HG03378 (cell line): Measurements from ENCODE around the gene LPXN.

Experiments used
- ATAC-seq: cut with Tn5 transposase; IDR thresholded peaks from one replicate; pipeline ENCODE4 v1.9.1; 2021; ENCODE audit warnings: mild to moderate bottlenecking, moderate library complexity; ENCODE audit not compliant: unreplicated experiment

The LPXN gene

DNA sequence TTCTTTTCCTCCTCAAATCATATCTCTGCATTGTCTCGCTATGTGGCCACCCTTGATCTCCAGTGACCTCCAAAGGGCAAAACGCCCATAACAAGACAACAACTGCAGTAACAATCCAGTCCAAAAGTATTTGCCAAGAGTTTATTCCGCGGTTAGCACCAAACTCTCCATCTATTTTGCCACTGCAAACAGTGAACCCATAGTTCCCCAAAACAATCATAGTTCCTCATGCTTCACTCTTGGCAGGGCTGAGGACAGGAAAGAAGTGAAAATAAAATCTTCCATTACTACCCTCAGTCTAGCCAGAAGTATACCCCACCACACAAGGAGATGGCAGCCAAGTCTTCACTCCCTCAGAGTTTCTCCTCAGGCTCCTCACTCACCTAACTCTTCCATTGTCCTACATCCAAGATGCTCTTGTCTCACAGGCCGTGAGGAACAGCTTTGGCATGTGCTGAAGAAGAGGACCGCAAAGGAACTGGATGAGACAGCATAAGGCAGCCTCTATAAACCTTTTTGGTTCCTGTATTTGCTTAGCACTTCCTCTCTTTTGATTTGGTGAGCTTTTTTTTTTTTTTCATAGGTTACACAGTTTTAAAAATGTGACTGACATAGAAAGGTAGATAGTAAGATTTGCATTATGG, at the start of gene LPXN:
LPXN (minus strand) TSS at position 480 of the 644 bp plus-strand sequence; CDS start at position 396, 84 bp downstream.
- peak; percentile 5 for ATAC-seq

GRCh38 chr11:58625086-58625485, 49.4 kb upstream of the LPXN start:
- no peak for ATAC-seq

DNA sequence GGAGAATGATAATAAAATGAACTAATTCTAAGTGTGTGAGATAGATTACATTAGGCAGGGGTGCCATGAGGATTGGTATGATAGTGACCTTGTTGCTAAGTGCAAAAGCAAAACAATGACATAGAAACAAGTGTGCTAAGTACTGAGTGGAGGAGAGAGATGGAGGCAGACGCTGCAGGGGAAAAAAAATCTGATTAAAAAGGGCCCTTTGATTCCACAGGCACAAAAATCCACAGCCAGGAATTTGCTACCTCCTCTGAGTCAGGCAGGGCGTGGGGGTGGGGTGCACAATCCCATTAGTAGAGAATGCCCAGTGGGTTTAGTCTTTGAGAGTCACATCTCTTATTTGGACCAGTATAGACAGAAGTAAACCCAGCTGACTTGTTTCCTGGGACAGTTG, 46.7 kb upstream of the LPXN start, which contains the start of gene CNTF:
CNTF (plus strand) TSS at position 322 of the 400 bp plus-strand sequence. CDS start 88 bp downstream, outside the sequence.
- no peak for ATAC-seq

- ATAC-seq: no peak
These were observed 46.1 kb upstream of the LPXN start for GRCh38 chr11:58621586-58622262.

DNA sequence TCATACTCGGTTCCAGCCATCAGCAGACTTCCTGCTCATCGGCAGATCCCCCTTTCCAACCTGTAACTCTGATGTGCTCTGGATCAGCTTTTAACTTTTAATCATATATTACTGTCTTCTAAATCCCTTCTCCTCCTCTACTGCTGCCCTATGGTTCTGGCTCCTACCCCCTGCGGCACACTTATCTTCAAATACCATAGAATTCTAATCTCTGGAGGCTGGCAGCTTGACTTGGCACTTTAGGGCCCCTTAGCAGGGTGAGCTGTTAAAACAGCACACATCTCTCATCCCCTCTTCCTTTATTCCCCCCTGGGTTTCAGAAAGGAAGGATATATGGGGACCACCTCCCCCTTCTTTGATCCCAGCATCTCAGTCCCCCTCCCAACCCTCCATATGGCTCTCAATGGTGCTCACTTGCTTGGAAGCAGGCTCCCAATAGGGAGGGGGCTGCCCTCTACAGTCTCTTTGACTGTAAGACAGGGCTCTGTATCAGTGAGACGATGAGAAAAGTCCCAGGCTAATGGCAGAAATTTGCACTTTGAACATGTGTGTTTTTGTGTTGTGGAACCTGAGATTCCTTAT, 42.4 kb upstream of the LPXN start:
- ATAC-seq: no peak

- no peak for ATAC-seq
These were observed 40.9 kb upstream of the LPXN start for GRCh38 chr11:58616594-58616993.

DNA sequence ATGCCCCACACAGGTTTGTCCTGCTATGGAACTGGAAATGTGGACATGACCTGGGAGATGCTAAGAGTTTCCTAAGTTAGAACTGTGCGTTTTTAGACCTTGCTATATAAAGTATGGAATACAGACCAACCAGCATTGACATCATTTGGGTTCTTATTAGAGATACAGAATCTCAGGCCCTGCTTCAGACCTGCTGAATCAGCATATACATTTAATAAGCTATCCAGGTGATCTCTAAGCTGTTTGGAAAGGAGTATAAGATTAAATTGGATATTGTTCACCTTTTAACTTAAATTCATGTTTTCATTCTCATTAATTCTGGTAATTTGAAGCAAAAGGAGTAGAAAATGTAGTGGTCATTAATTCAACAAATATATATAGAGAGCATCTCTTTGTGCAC, 39.9 kb upstream of the LPXN start:
- no peak for ATAC-seq

- ATAC-seq: no peak
These were observed 37.6 kb upstream of the LPXN start for GRCh38 chr11:58613228-58613627.

- ATAC-seq: no peak
These were observed 34.1 kb upstream of the LPXN start for GRCh38 chr11:58609723-58610122.

DNA sequence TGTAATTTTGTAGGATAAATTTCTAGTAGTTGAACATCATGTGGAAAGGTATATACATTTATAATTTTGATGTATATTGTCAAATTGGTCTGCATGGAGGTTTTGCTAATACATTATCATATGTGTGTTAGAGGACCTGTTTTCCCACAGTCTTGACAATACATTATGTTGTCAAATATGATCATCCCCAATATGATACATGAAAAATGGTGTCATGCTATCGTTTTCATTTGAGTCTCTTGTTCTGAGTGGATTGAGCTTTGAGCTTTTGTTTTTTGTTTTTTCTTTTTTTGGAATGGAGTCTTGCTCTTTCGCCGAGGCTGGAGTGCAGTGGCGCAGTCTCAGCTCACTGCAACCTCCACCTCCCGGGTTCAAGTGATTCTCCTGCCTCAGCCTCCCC, 32.7 kb upstream of the LPXN start:
- no peak for ATAC-seq

GRCh38 chr11:58606930-58607714, 31.5 kb upstream of the LPXN start:
- ATAC-seq: no peak

GRCh38 chr11:58600510-58600909, 24.9 kb upstream of the LPXN start:
- ATAC-seq: no peak

DNA sequence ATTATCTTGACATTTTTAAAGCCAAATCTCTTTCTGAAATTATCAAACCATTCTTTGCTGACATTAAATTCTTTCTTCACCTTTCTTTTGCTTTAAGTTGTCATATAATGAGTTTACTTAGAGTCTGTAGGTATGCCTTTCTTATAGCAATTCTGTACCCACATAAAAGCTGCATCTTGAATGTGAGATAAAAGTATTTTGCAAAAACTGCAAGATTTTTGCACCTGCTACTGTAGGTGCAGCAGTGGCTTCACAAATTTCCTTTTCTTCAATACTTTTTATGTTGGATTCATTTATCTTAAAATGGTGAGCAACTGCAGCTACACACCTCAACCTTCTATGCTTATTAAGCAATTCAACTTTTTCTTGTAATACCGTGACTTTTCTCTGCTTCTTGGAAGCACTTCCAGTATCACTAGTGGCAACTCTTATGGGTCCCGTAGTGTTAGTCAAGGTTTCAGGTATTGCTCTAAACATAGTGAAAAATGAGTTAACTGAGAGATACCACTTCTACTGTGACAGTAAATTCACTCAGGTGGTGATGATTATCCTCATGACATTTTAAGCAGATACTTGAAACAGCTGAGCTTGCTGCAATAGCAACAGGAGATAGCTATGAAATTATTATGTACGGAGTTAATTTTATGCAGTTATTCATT, 22.0 kb upstream of the LPXN start:
- ATAC-seq: no peak

- ATAC-seq: no peak
These were observed 21.0 kb upstream of the LPXN start for GRCh38 chr11:58596621-58597020.

DNA sequence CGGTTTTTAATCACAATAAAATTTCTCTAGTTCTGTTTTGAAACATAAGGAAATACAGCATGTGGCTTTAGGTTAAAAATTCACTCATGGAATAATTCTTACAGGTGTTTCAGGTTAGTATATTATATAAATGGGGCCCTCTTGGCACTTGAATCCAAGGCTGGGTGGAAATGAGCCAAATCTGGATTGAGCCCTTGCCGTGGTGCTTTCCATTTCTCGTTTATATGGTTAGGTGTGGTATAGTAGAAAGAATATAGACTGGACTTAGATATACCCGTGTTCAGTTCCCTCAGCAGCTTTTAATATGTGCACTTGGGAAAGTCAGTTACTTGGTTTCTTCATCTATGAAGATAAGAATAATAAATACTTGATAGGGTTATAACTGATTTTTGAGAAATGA, 19.2 kb upstream of the LPXN start:
- no peak for ATAC-seq

- ATAC-seq: no peak
These were observed 17.3 kb upstream of the LPXN start for GRCh38 chr11:58592760-58593472.

DNA sequence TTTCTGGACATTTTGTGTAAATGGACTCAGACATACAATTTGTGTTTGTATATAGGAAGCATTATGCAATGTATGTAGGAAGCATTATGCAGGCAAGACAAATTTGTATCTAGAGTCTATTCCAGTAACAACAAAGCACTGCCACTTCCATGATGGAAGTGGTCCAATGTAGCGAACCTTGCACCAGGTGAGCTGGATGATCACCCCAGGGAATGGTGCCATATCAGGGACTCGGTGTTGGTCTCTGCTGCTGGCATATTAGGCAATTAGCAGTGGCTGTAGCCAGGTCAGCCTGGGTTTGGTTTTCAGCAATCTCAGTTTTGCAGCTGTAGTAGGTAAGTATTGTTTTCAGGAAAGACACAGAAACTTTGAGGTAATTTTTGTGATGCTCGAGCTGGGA, 16.0 kb upstream of the LPXN start:
- no peak for ATAC-seq

GRCh38 chr11:58586998-58587397, 11.3 kb upstream of the LPXN start:
- no peak for ATAC-seq

- ATAC-seq: no peak
These were observed 6.8 kb upstream of the LPXN start for GRCh38 chr11:58582437-58582836.

- no peak for ATAC-seq
These were observed 4.7 kb upstream of the LPXN start for GRCh38 chr11:58580311-58580710.
